Parathyroid adenoma (tissue), 2 donors: Measurements from ENCODE around the gene IL17D.

Experiments
- H2AFZ ChIP-seq: fragments of 300-600 bp; sonication (generic); one replicate; pipeline ENCODE4 v1.7.0; 2017; ENCODE audit warnings: antibody characterized with exemption, mild to moderate bottlenecking
- H3K27ac ChIP-seq: fragments of 300-600 bp; sonication (generic); one replicate; pipeline ENCODE4 v1.7.0; 2017
- H3K27me3 ChIP-seq: fragments of 300-600 bp; sonication (generic); one replicate; pipeline ENCODE4 v1.7.0; 2017; ENCODE audit warnings: low read length; ENCODE audit not compliant: control insufficient read depth, insufficient read depth
- H3K36me3 ChIP-seq: fragments of 300-600 bp; sonication (generic); one replicate; pipeline ENCODE4 v1.7.0; 2017; ENCODE audit warnings: low read length; ENCODE audit not compliant: control insufficient read depth, insufficient read depth
- H3K4me1 ChIP-seq: fragments of 300-600 bp; sonication (generic); one replicate; pipeline ENCODE4 v1.7.0; 2017; ENCODE audit warnings: control low read depth
- H3K4me2 ChIP-seq: fragments of 300-600 bp; sonication (generic); one replicate; pipeline ENCODE4 v1.7.0; 2017; ENCODE audit warnings: low read length
- H3K4me3 ChIP-seq: fragments of 300-600 bp; sonication (generic); one replicate; pipeline ENCODE4 v1.7.0; 2017; ENCODE audit warnings: low read depth, low read length
- H3K79me2 ChIP-seq: fragments of 300-600 bp; sonication (generic); one replicate; pipeline ENCODE4 v1.7.0; 2017; ENCODE audit warnings: control low read depth
- H3K9ac ChIP-seq: fragments of 300-600 bp; sonication (generic); one replicate; pipeline ENCODE4 v1.7.0; 2017; ENCODE audit warnings: mild to moderate bottlenecking
- H3K9me3 ChIP-seq: fragments of 300-600 bp; sonication (generic); one replicate; pipeline ENCODE4 v1.7.0; 2017; ENCODE audit warnings: low read length; ENCODE audit not compliant: control insufficient read depth
- CTCF ChIP-seq: fragments of 300-600 bp; sonication (generic); IDR thresholded peaks from one replicate; pipeline ENCODE4 v1.7.0; 2017; ENCODE audit warnings: antibody characterized with exemption, mild to moderate bottlenecking
- donor health status: primary hyperparathyroidism.

The IL17D gene

GRCh38 chr13:20769834-20770233, 66.3 kb downstream of the IL17D start:
- Histone ChIP-seq H3K4me3 (no peak overlapping the region), H3K27me3 (no peaks in the 10 kb centered on the region), H3K9ac (no peak overlapping the region), H3K79me2 (peaks cover 3% of the 10 kb centered on the region), H2AFZ (no peak overlapping the region), H3K27ac (no peak overlapping the region), H3K36me3 (no peaks in the 10 kb centered on the region), H3K4me2 (no peak overlapping the region), H3K9me3 (no peaks in the 10 kb centered on the region), H3K4me1 (no peaks in the 10 kb centered on the region)
- no peak for TF ChIP-seq CTCF
